Thoracic aorta endothelial cell (primary cell): ENCODE data around the gene CNGA1. TPM values are rescaled to one million over a fixed set of nuclear protein-coding genes. Genes with fewer than 3 reads are reported as not detected.

Experiments
- total RNA-seq: library from RNA; depleted of rRNA; stranded (reverse); fragments of >200 nt; gene quantifications from 2 replicates; pipeline ENCODE4 v1.2.3, GENCODE V29; 2012

CNGA1 gene
- total RNA-seq: 0.14 TPM in 1 of 2 replicates, not detected in the other

DNA sequence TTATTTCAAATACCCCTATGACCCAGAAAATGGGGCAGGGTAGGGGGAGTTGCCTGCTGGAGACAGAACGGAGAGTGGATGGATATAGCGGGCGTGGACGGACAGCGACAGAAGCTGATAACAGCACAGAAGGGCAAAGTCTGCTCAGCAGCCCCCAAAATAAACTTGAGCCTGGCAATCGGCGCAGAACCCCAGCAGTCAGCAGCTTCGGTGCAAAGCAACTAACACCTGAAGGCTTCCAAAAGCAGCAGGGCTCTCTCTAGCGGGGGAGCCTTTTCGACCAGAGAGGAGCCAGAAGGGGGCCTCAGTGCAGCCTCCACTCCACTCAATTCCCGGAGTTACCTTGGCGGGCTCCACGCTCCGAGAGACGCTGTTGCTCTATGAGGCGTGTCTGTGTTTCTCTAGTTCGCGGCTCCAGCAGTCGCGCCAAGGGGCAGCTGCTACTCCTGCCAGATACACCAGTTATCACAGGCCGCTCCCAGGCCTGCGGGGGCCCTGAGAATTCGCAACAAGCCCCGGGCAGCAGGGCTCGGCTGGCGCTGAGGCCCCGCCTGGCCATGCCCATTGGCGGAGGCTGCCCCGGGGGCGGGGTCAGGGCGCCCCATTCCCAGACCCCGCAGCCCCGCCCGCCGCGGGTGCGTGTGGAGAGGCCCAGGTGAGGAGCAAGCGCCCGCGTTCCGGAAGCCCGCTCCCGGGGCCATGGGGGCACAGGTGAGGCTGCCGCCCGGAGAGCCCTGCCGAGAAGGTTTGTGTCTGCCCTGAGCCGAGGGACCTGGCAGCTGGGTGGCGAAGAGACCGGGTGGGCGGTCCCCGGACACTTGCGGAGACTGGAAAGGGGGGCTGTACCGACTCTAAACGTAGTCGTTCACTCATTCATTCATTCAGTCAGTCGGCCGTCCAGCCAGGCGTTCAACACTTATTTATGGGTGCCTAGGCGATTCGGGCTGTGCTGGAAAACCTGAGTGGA, at the start of gene CNGA1, which contains the start of gene NIPAL1:
CNGA1 (minus strand) TSS at position 541 of the 967 bp plus-strand sequence. CDS start 63,992 bp downstream, outside the sequence.
NIPAL1 (plus strand) TSS at position 632 of the 967 bp plus-strand sequence; CDS start at position 700, 68 bp downstream.

DNA sequence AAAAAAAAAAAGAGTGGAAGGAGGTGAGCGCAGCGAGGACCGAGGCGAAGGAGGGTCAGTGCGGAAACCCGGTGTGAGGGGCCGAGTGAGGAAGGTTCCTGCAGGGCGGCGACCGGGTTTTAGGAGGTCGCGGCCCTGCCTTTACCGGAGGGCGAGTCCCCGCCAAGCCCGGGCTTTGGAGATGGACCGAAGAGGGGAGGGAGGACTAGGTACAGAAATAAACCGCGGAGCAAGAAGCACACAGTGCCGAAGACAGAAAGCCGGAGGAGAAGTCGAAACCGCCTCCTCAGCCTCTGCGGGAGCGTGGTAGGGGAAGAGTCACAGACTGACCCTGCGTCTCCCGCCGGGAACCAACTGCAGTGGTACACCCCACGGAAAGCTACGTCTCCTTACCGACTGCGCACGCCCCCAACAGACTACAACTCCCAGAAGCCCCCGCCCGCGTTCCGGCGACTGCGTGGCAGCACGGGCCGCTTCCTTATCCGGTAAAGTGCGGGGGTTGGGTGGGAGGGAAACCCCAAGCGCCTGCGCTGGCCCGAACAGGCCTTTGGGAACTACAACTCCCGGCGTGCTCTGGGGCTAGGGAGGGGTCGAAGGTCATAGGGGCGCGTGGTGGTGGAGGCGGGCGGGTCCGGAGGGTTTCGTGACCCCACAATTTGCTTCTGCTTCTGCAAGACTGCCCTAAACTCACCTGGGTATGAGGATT, 102.1 kb downstream of the CNGA1 start, which contains the start of gene NFXL1:
NFXL1 (minus strand) TSS at position 364 of the 706 bp plus-strand sequence. CDS start 380 bp downstream, outside the sequence.

Other genes starting within 250 kb of the CNGA1 start
- under 0.01 and 0.14 TPM in 2 replicates for gene CORIN, start 178.6 kb downstream of the CNGA1 start, total RNA-seq
- 12.5 and 15.0 TPM in 2 replicates for gene NFXL1, start 102.1 kb downstream of the CNGA1 start, total RNA-seq
- 0.80 and 2.9 TPM in 2 replicates for gene NIPAL1, start 91 bp upstream of the CNGA1 start, total RNA-seq
- 0.40 and 0.79 TPM in 2 replicates for gene TXK, start 117.6 kb upstream of the CNGA1 start, total RNA-seq